Measurements from ENCODE around the gene RALY.
"Not testable (repeated sequence)": the region's sequence is repeated elsewhere in the genome, so short reads cannot be mapped to it uniquely, and the experiment has no call there.

RALY gene

GRCh38 chr20:34012735-34013134 lies 19.0 kb downstream of the RALY start:
- Histone ChIP-seq H3K4me3 (ENCODE audit: low read length) (no peak overlapping the region), H3K27me3 (ENCODE audit: insufficient read depth, low read length) (no peaks in the 10 kb centered on the region), H3K36me3 (ENCODE audit: insufficient read depth, low read length) (no peaks in the 10 kb centered on the region), H2AFZ (ENCODE audit: low read depth, low read length) (no peak overlapping the region), H3K4me1 (ENCODE audit: insufficient read depth, low read length) (peaks cover 10% of the 10 kb centered on the region), H3K9me3 (ENCODE audit: low read length) (no peaks in the 10 kb centered on the region)

- H2AFZ ChIP-seq (ENCODE audit: low read depth, low read length) = no peak overlapping the region
- peaks cover 10% of the 10 kb centered on the region for H3K4me1 ChIP-seq (ENCODE audit: insufficient read depth, low read length)
- no peak overlapping the region for H3K4me3 ChIP-seq (ENCODE audit: low read length)
- no peaks in the 10 kb centered on the region for H3K27me3 ChIP-seq (ENCODE audit: insufficient read depth, low read length)
- no peaks in the 10 kb centered on the region for H3K36me3 ChIP-seq (ENCODE audit: insufficient read depth, low read length)
- H3K9me3 ChIP-seq (ENCODE audit: low read length) = no peaks in the 10 kb centered on the region
Observed at GRCh38 chr20:34013554-34013953, 19.8 kb downstream of the RALY start.

GRCh38 chr20:34014878-34015277 lies 21.2 kb downstream of the RALY start:
- Histone ChIP-seq H3K4me3 (ENCODE audit: low read length) (no peak overlapping the region), H3K27me3 (ENCODE audit: insufficient read depth, low read length) (no peaks in the 10 kb centered on the region), H3K9me3 (ENCODE audit: low read length) (no peaks in the 10 kb centered on the region), H3K4me1 (ENCODE audit: insufficient read depth, low read length) (peaks cover 10% of the 10 kb centered on the region), H3K36me3 (ENCODE audit: insufficient read depth, low read length) (no peaks in the 10 kb centered on the region), H2AFZ (ENCODE audit: low read depth, low read length) (no peak overlapping the region)

GRCh38 chr20:34015401-34016335 lies 22.0 kb downstream of the RALY start:
- H2AFZ ChIP-seq (ENCODE audit: low read depth, low read length) = no peak overlapping the region
- no peaks in the 10 kb centered on the region for H3K9me3 ChIP-seq (ENCODE audit: low read length)
- peaks cover 4% of the 10 kb centered on the region for H3K4me1 ChIP-seq (ENCODE audit: insufficient read depth, low read length)
- no peaks in the 10 kb centered on the region for H3K27me3 ChIP-seq (ENCODE audit: insufficient read depth, low read length)
- H3K4me3 ChIP-seq (ENCODE audit: low read length) = no peak overlapping the region
- H3K36me3 ChIP-seq (ENCODE audit: insufficient read depth, low read length) = no peaks in the 10 kb centered on the region

- no peaks in the 10 kb centered on the region for H3K36me3 ChIP-seq (ENCODE audit: insufficient read depth, low read length)
- no peak overlapping the region for H3K4me3 ChIP-seq (ENCODE audit: low read length)
- H2AFZ ChIP-seq (ENCODE audit: low read depth, low read length) = no peak overlapping the region
- H3K4me1 ChIP-seq (ENCODE audit: insufficient read depth, low read length) = peaks cover 2% of the 10 kb centered on the region
- H3K27me3 ChIP-seq (ENCODE audit: insufficient read depth, low read length) = no peaks in the 10 kb centered on the region
- H3K9me3 ChIP-seq (ENCODE audit: low read length) = peaks cover 4% of the 10 kb centered on the region
Observed at GRCh38 chr20:34016736-34017135, 23.0 kb downstream of the RALY start.

GRCh38 chr20:34017610-34018009 lies 23.9 kb downstream of the RALY start:
- H3K9me3 ChIP-seq (ENCODE audit: low read length) = peaks cover 4% of the 10 kb centered on the region
- H3K4me3 ChIP-seq (ENCODE audit: low read length) = no peak overlapping the region
- no peaks in the 10 kb centered on the region for H3K4me1 ChIP-seq (ENCODE audit: insufficient read depth, low read length)
- no peaks in the 10 kb centered on the region for H3K27me3 ChIP-seq (ENCODE audit: insufficient read depth, low read length)
- no peak overlapping the region for H2AFZ ChIP-seq (ENCODE audit: low read depth, low read length)
- H3K36me3 ChIP-seq (ENCODE audit: insufficient read depth, low read length) = no peaks in the 10 kb centered on the region

- Histone ChIP-seq H3K4me3 (ENCODE audit: low read length) (no peak overlapping the region), H2AFZ (ENCODE audit: low read depth, low read length) (no peak overlapping the region), H3K27me3 (ENCODE audit: insufficient read depth, low read length) (no peaks in the 10 kb centered on the region), H3K4me1 (ENCODE audit: insufficient read depth, low read length) (no peaks in the 10 kb centered on the region), H3K36me3 (ENCODE audit: insufficient read depth, low read length) (peaks cover 2% of the 10 kb centered on the region), H3K9me3 (ENCODE audit: low read length) (peaks cover 4% of the 10 kb centered on the region)
Observed at GRCh38 chr20:34018166-34018565, 24.5 kb downstream of the RALY start.

- Histone ChIP-seq H3K4me1 (ENCODE audit: insufficient read depth, low read length) (no peaks in the 10 kb centered on the region), H3K9me3 (ENCODE audit: low read length) (peaks cover 4% of the 10 kb centered on the region), H3K4me3 (ENCODE audit: low read length) (no peak overlapping the region), H3K36me3 (ENCODE audit: insufficient read depth, low read length) (peaks cover 2% of the 10 kb centered on the region), H3K27me3 (ENCODE audit: insufficient read depth, low read length) (no peaks in the 10 kb centered on the region), H2AFZ (ENCODE audit: low read depth, low read length) (no peak overlapping the region)
Observed at GRCh38 chr20:34022151-34022838, 28.6 kb downstream of the RALY start.

GRCh38 chr20:34022839-34023234 lies 29.1 kb downstream of the RALY start:
- no peaks in the 10 kb centered on the region for H3K4me1 ChIP-seq (ENCODE audit: insufficient read depth, low read length)
- H2AFZ ChIP-seq (ENCODE audit: low read depth, low read length) = no peak overlapping the region
- peaks cover 2% of the 10 kb centered on the region for H3K36me3 ChIP-seq (ENCODE audit: insufficient read depth, low read length)
- H3K27me3 ChIP-seq (ENCODE audit: insufficient read depth, low read length) = no peaks in the 10 kb centered on the region
- peaks cover 4% of the 10 kb centered on the region for H3K9me3 ChIP-seq (ENCODE audit: low read length)
- H3K4me3 ChIP-seq (ENCODE audit: low read length) = no peak overlapping the region

GRCh38 chr20:34023937-34024722 lies 30.4 kb downstream of the RALY start:
- Histone ChIP-seq H3K36me3 (ENCODE audit: insufficient read depth, low read length) (peaks cover 2% of the 10 kb centered on the region), H3K27me3 (ENCODE audit: insufficient read depth, low read length) (no peaks in the 10 kb centered on the region), H3K9me3 (ENCODE audit: low read length) (peaks cover 4% of the 10 kb centered on the region), H3K4me3 (ENCODE audit: low read length) (no peak overlapping the region), H2AFZ (ENCODE audit: low read depth, low read length) (no peak overlapping the region), H3K4me1 (ENCODE audit: insufficient read depth, low read length) (no peaks in the 10 kb centered on the region)

GRCh38 chr20:34024723-34025351 lies 31.1 kb downstream of the RALY start:
- Histone ChIP-seq H3K4me3 (ENCODE audit: low read length) (no peak overlapping the region), H2AFZ (ENCODE audit: low read depth, low read length) (no peak overlapping the region), H3K4me1 (ENCODE audit: insufficient read depth, low read length) (no peaks in the 10 kb centered on the region), H3K27me3 (ENCODE audit: insufficient read depth, low read length) (no peaks in the 10 kb centered on the region), H3K9me3 (ENCODE audit: low read length) (peaks cover 4% of the 10 kb centered on the region), H3K36me3 (ENCODE audit: insufficient read depth, low read length) (peaks cover 3% of the 10 kb centered on the region)

GRCh38 chr20:34028013-34028412 lies 34.3 kb downstream of the RALY start:
- H3K27me3 ChIP-seq (ENCODE audit: insufficient read depth, low read length); H3K9me3 ChIP-seq (ENCODE audit: low read length); H3K4me3 ChIP-seq (ENCODE audit: low read length); H3K4me1 ChIP-seq (ENCODE audit: insufficient read depth, low read length); H2AFZ ChIP-seq (ENCODE audit: low read depth, low read length): not testable (repeated sequence)
- H3K36me3 ChIP-seq (ENCODE audit: insufficient read depth, low read length) = peaks cover 22% of the 10 kb centered on the region

Data from neuron (in vitro differentiated cells).